Measurements from ENCODE around the gene HOOK2. TPM values are rescaled to one million over a fixed set of nuclear protein-coding genes. Genes with fewer than 3 reads are reported as not detected.
"Not testable (repeated sequence)": the region's sequence is repeated elsewhere in the genome, so short reads cannot be mapped to it uniquely, and the experiment has no call there.

The HOOK2 gene, protein sequence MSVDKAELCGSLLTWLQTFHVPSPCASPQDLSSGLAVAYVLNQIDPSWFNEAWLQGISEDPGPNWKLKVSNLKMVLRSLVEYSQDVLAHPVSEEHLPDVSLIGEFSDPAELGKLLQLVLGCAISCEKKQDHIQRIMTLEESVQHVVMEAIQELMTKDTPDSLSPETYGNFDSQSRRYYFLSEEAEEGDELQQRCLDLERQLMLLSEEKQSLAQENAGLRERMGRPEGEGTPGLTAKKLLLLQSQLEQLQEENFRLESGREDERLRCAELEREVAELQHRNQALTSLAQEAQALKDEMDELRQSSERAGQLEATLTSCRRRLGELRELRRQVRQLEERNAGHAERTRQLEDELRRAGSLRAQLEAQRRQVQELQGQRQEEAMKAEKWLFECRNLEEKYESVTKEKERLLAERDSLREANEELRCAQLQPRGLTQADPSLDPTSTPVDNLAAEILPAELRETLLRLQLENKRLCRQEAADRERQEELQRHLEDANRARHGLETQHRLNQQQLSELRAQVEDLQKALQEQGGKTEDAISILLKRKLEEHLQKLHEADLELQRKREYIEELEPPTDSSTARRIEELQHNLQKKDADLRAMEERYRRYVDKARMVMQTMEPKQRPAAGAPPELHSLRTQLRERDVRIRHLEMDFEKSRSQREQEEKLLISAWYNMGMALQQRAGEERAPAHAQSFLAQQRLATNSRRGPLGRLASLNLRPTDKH
- 10 to 100 TPM; 38.8 to 41.0 TPM for total RNA-seq

DNA sequence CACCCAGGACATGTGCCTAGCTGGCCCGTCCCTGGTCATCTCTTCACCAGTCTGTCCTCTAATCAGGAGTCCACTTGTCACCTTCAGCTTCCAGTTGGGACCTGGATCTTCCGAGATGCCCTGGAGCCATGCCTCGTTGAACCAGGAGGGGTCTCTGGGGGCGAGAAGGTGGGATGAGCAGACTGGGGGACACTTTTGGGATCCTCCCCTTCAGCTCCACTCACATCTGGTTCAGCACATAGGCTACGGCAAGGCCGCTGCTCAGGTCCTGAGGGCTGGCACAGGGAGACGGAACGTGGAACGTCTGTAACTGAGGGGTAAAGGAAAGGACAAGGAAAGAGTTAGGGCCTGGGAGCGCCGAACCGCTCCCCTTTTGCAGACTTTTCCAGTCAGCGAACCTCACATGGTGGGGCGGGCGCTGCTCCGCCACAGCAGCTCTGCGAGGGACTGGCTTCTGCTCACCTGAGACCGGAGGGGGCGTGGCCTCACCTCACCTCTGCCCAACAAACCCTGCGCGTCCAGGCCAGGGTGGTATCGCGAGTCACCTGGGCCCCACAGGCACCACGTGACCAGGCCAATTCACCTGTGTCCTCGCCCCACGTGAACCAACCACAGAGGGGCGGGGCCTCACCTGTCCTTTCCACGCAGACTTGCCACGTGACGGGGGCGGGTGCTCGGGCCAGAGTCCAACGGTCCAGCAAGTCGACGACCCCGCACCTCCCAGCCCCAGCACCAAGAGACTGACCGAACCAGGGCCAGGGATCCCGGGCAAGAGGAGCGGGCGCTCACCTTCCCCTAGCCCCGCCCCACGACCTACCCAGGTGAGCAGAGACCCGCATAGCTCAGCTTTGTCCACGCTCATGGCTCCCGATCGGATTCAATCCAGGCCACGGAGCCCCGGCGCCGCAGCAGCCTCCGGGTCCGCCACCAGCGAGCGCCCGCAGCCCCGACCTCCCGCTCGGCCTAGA is at the start of gene HOOK2:
Gene HOOK2, minus strand, starts transcription at position 965 of the 968 bp plus-strand sequence. Its CDS starts 103 bp downstream, at position 862.
- Mint-ChIP-seq H3K27ac (peak within 1 kb of the TSS; percentile 35), H3K9me3 (no peaks in the 10 kb centered on the region), H3K4me1 (ENCODE audit: low read depth) (peaks cover 50% of the 10 kb centered on the region), H3K36me3 (ENCODE audit: insufficient read depth in 2 of 2) (peaks cover 0 to 2% of the 10 kb centered on the region in 2 donors), H3K27me3 (ENCODE audit: low read depth) (no peaks in the 10 kb centered on the region), H3K4me3 (peak within 1 kb of the TSS; percentile 75 to 80)
- ATAC-seq (replicated peaks in 1 of 2) (no peak), DNase-seq (peak in 1 of 2 donors; percentile 31)

DNA sequence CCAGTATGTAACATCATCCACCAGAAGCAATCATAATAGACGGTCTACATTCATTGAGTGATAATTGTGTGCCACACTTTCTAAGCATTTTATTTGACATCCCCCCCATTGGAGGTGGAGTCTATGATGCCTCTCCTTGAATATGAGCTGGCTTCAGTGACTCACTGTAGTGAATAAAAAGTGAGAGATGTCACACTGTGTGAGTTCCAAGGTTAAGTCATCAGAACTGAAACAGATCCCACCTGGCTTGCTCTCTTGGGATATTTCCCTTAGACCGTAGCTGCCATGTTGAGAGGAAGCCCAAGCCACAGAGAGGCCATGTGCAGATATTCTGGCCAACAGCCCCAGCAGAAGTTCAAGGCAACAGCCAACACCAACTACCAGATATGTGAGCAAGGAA is 46.4 kb upstream of the HOOK2 start:
- Mint-ChIP-seq H3K9me3 (peaks cover 3% of the 10 kb centered on the region in 2 donors), H3K4me3 (no peak overlapping the region), H3K4me1 (ENCODE audit: low read depth) (peaks cover 13% of the 10 kb centered on the region), H3K27me3 (ENCODE audit: low read depth) (peaks cover 21% of the 10 kb centered on the region), H3K27ac (no peak overlapping the region), H3K36me3 (ENCODE audit: insufficient read depth in 2 of 2) (peaks cover 0 to 3% of the 10 kb centered on the region in 2 donors)
- DNase-seq (no peak), ATAC-seq (replicated peaks in 1 of 2) (peak in 1 of 2 donors; percentile 44)

DNA sequence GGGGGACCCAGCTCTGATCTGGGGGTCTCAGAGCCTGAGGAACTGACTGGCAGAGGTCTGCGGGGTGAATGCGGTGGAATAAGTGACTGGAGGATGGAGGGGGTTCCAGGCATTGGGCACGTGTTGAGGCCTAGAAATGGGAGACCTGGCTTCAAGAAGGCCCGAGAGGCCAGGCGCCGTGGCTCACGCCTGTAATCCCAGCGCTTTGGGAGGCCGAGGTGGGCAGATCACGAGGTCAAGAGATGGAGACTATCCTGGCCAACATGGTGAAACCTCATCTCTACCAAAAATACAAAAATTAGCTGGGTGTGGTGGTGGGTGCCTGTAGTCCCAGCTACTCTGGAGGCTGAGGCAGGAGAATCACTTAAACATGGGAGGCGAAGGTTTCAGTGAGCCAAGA is 42.5 kb upstream of the HOOK2 start:
- H3K27me3 Mint-ChIP-seq (ENCODE audit: low read depth), result not testable (repeated sequence)

DNA sequence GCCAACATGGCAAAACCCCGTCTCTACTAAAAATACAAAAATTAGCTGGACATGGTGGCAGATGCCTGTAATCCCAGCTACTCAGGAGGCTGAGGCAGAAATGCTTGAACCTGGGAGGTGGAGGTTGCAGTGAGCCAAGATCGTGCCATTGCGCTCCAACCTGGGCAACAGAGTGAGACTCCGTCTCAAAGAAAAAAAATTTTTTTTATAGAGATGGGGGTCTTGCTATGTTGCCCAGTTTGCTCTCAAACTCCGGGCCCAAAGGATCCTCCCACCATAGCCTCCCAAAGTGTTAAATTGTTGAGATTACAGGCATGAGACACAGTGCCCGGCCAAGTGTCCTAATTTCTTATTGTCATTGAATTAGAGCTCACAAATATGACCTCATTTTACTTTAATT is 41.8 kb upstream of the HOOK2 start:
- not testable (repeated sequence) for H3K27ac Mint-ChIP-seq; H3K4me1 Mint-ChIP-seq (ENCODE audit: low read depth); DNase-seq; H3K27me3 Mint-ChIP-seq (ENCODE audit: low read depth); H3K4me3 Mint-ChIP-seq; H3K9me3 Mint-ChIP-seq; ATAC-seq (replicated peaks in 1 of 2)
- peaks cover 3 to 11% of the 10 kb centered on the region in 2 donors for H3K36me3 Mint-ChIP-seq (ENCODE audit: insufficient read depth in 2 of 2)

More for the DNA sequence above, 42.5 kb upstream of the HOOK2 start:
- H3K36me3 Mint-ChIP-seq (ENCODE audit: insufficient read depth in 2 of 2); H3K9me3 Mint-ChIP-seq; DNase-seq; ATAC-seq (replicated peaks in 1 of 2); H3K4me3 Mint-ChIP-seq; H3K27ac Mint-ChIP-seq; H3K4me1 Mint-ChIP-seq (ENCODE audit: low read depth): not testable (repeated sequence)

DNA sequence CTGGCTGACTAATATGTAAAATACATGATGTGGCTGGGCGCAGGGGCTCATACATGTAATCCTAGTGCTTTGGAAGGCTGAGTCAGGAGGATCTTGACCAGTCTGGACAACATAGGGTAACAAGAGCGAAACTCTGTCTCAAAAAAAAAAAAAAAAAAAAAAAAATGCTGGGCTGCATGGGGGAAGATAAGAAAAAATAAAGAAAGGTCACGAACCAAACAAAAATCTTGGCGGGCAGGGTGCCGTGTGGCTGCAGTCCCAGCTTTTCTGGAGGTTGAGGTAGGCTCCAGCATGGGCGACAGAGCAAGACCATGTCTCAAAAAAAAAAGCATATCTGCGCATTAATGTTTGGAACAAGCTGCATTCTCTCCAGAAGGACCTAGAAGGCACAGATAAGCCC is 39.7 kb upstream of the HOOK2 start:
- no peak overlapping the region for H3K27ac Mint-ChIP-seq
- H3K4me1 Mint-ChIP-seq (ENCODE audit: low read depth), result no peaks in the 10 kb centered on the region
- peaks cover 0 to 11% of the 10 kb centered on the region in 2 donors for H3K36me3 Mint-ChIP-seq (ENCODE audit: insufficient read depth in 2 of 2)
- no peaks in the 10 kb centered on the region for H3K27me3 Mint-ChIP-seq (ENCODE audit: low read depth)
- no peak overlapping the region for H3K4me3 Mint-ChIP-seq
- ATAC-seq (replicated peaks in 1 of 2) (no peak), DNase-seq (no peak)
- no peaks in the 10 kb centered on the region for H3K9me3 Mint-ChIP-seq

DNA sequence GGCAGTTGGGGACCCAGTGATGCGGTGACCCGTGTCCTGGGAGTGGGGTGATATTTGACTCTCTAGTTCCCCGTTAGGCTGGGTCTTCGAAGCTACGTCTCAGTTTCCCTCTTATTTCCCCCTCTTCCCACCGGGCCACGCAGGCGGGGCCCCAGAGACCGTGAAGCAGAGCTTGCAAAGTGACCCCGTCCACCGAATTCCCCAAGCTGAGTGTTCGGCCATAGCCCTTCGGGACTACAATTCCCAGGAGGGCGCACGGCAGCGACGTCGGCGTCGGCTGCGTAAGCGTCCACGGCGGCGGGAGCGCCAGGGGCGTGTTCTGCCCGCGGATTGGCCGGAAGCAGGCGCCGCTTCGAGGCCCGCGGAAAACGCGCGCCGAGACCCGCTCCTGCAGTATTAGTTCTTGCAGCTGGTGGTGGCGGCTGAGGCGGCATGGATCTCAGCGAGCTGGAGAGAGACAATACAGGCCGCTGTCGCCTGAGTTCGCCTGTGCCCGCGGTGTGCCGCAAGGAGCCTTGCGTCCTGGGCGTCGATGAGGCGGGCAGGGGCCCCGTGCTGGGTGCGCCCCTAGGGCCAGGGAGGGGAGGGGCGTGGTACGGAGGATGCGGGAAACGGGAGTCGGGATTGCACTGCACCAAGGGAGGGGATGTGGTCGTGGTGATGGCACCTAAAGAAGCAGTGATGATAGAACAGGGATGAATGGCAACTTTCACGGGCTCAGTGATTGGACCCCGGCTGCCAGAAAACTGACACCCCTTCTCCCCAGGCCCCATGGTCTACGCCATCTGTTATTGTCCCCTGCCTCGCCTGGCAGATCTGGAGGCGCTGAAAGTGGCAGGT is 31.1 kb upstream of the HOOK2 start, which contains the start of gene RNASEH2A:
Gene RNASEH2A, plus strand, starts transcription at position 343 of the 840 bp plus-strand sequence. Its CDS starts 90 bp downstream, at position 433.
- Mint-ChIP-seq H3K36me3 (ENCODE audit: insufficient read depth in 2 of 2) (peaks cover 2 to 7% of the 10 kb centered on the region in 2 donors), H3K4me3 (peak within 1 kb of the TSS; percentile 86 to 98), H3K9me3 (no peaks in the 10 kb centered on the region), H3K27me3 (ENCODE audit: low read depth) (no peaks in the 10 kb centered on the region), H3K4me1 (ENCODE audit: low read depth) (peaks cover 37% of the 10 kb centered on the region), H3K27ac (peak within 1 kb of the TSS; percentile 11)
- DNase-seq (peak; percentile 92 to 93), ATAC-seq (replicated peaks in 1 of 2) (peak; percentile 88 to 90)

DNA sequence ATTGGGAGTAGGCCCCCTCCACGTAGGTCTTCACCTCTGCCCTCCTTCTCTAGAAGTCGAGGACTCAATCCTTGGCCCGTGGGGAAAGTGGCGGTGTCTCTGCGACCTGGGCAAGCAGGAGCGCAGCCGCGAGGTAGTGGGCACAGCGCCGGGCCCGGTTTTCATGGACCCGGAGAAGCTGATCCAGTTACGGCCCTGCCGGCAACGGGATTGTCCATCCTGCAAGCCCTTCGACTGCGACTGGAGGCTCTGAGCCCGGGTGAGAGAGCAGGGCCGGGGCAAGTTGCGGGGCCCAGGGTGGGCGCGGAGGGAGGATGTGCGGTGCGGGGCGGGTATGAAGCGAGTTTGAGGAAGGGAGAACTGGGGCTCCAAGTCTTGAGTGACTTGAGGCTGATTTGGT is 28.7 kb upstream of the HOOK2 start:
- no peak for DNase-seq
- no peak for ATAC-seq (replicated peaks in 1 of 2)
- Mint-ChIP-seq H3K27ac (no peak overlapping the region), H3K9me3 (no peaks in the 10 kb centered on the region), H3K4me3 (no peak overlapping the region), H3K36me3 (ENCODE audit: insufficient read depth in 2 of 2) (peaks cover 2 to 9% of the 10 kb centered on the region in 2 donors), H3K4me1 (ENCODE audit: low read depth) (peaks cover 52% of the 10 kb centered on the region), H3K27me3 (ENCODE audit: low read depth) (no peaks in the 10 kb centered on the region)

DNA sequence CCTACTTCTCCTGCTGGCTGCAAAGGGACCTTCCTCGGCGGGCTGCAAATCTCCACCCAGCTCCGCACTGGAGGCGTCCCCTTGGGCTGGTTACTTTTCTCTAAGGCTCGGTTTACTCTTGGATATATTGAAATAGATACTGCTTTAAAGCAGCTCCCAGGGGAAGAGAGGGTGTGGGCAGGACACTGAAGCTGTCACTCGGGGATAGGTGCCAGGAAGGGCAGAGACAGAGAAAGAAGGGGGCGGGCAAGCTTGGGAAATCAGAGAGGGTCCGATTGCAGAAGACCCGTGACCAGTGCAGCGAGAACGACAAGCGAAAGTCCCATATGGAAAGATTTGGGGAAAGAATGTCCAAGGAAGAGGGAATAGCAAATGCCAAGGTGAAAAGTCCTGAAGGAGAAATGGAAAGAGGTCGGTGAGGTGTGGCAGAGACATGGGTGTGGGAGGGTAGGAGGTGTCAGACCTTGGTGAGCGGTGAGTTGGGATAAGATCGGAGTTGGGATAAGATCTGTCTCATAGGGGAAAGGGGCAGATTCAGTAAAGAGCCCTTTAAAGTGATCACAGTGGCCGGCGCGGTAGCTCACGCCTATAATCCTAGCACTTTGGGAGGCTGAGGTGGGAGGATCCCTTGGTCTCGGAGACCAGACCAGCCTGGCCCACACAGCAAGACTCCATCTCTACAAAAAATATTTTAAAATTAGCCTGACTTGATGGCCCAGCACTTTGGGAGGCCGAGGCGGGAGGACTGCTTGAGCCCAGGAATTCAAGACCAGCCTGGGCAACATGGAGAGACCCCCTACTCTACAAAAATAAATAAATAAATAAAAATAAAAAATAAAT is 27.1 kb upstream of the HOOK2 start:
- no peaks in the 10 kb centered on the region for H3K27me3 Mint-ChIP-seq (ENCODE audit: low read depth)
- peak overlapping the region; percentile 94 for H3K4me3 Mint-ChIP-seq
- no peaks in the 10 kb centered on the region for H3K9me3 Mint-ChIP-seq
- H3K4me1 Mint-ChIP-seq (ENCODE audit: low read depth), result peaks cover 47% of the 10 kb centered on the region
- H3K27ac Mint-ChIP-seq, result no peak overlapping the region
- DNase-seq (no peak), ATAC-seq (replicated peaks in 1 of 2) (no peak)
- peaks cover 1 to 10% of the 10 kb centered on the region in 2 donors for H3K36me3 Mint-ChIP-seq (ENCODE audit: insufficient read depth in 2 of 2)

DNA sequence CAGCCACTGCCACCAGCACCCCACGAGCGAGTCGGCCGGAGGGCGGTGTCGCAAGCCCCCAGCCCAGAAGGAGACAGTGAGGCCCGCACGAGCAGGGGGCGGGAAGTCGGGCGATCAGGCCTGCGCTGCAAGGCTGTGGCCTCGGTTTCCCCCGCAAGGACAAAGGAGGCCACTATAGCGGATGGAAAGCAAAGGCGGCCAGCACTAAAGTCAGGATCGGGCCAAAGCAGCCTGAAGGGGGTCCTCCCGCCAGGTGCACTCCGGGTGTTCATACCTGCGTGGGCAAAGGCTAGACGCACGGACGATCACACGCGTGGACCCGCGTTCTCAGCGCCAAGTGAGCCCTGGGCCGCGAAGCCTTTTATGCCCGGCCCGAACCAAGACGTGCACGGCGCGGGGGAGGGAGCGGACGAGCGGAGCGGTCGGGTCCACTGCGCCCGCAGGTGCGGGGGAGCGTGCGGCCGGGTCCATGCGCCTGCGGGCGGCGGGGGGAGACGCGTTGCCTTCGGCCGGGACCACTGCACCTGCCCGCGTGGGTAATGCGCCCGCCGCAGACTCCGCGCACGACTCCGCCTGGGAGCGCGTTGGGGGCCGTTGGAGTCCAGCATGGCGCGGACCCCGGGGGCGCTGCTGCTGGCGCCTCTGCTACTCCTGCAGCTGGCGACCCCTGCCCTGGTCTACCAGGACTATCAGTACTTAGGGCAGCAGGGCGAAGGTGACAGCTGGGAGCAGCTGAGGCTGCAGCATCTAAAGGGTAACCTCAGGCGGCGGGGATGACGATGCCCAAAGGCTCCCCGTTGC is 26.3 kb upstream of the HOOK2 start, which contains the start of the genes PRDX2 and THSD8:
Gene PRDX2, minus strand, starts transcription at position 335 of the 801 bp plus-strand sequence. CDS start 539 bp downstream, outside the sequence.
Gene THSD8, plus strand, starts transcription at position 604 of the 801 bp plus-strand sequence. Its CDS starts 3 bp downstream, at position 607.
- Mint-ChIP-seq H3K9me3 (no peaks in the 10 kb centered on the region), H3K27me3 (ENCODE audit: low read depth) (no peaks in the 10 kb centered on the region), H3K27ac (peak within 1 kb of the TSS; percentile 87), H3K4me3 (peak within 1 kb of the TSS; percentile 94), H3K36me3 (ENCODE audit: insufficient read depth in 2 of 2) (peaks cover 1 to 7% of the 10 kb centered on the region in 2 donors), H3K4me1 (ENCODE audit: low read depth) (peaks cover 41% of the 10 kb centered on the region)
- peak; percentile 88 to 90 for DNase-seq
- peak; percentile 70 to 71 for ATAC-seq (replicated peaks in 1 of 2)

DNA sequence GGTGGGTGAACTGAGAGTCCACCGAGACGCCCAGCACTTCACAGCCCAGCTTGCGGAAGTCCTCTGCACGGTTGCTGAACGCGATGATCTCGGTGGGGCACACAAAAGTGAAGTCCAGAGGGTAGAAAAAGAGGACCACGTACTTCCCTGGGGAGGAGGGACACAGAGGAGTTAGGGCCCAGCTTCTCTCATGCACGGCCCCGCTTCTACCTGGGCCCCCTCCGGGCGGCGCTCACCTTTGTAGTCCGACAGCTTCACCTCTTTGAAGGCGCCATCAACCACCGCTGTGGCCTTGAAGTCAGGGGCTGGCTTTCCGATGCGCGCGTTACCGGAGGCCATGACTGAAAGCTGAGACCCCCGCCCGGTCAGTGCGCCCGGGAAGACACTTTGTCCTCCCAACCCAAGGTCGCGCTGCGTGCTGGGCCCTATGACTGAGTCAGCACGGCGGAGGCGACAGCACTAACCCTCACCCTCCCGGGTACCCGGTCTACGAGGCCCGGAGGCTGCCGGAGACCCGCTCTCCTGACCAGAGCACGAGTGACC is 25.6 kb upstream of the HOOK2 start:
- Mint-ChIP-seq H3K36me3 (ENCODE audit: insufficient read depth in 2 of 2) (peaks cover 1 to 5% of the 10 kb centered on the region in 2 donors), H3K4me1 (ENCODE audit: low read depth) (peaks cover 41% of the 10 kb centered on the region), H3K9me3 (no peaks in the 10 kb centered on the region), H3K27me3 (ENCODE audit: low read depth) (no peaks in the 10 kb centered on the region), H3K27ac (peak overlapping the region; percentile 87), H3K4me3 (peak overlapping the region; percentile 94)
- DNase-seq, result peak; percentile 35 to 47
- ATAC-seq (replicated peaks in 1 of 2), result peak; percentile 31 to 32
